Fibroblast of the aortic adventitia (primary cell): ENCODE measurements around the gene MYOZ1. TPM values are rescaled to one million over a fixed set of nuclear protein-coding genes. Genes with fewer than 3 reads are reported as not detected.

ENCODE experiments used
- DNase-seq: peaks from one replicate; pipeline ENCODE4 v3.0.0-alpha.2; 2010; ENCODE audit warnings: low read depth
- H3K4me3 ChIP-seq: 2 replicates; pipeline ENCODE4 v1.5.1; 2011; ENCODE audit warnings: low read depth, mild to moderate bottlenecking, control low read depth, low read length, moderate library complexity
- total RNA-seq: library from RNA; depleted of rRNA; stranded (reverse); fragments of >200 nt; gene quantifications from 2 replicates; pipeline ENCODE4 v1.2.3, GENCODE V29; 2012; ENCODE audit warnings: low replicate concordance
- TF ChIP-seq, protein P1 (sequence below): IDR thresholded peaks from 2 replicates; pipeline ENCODE4 v1.5.1; 2011; ENCODE audit warnings: mild to moderate bottlenecking, low read length, control low read depth, inconsistent platforms; ENCODE audit not compliant: insufficient read depth

Gene MYOZ1
- total RNA-seq, 1 donor: not detected

DNA sequence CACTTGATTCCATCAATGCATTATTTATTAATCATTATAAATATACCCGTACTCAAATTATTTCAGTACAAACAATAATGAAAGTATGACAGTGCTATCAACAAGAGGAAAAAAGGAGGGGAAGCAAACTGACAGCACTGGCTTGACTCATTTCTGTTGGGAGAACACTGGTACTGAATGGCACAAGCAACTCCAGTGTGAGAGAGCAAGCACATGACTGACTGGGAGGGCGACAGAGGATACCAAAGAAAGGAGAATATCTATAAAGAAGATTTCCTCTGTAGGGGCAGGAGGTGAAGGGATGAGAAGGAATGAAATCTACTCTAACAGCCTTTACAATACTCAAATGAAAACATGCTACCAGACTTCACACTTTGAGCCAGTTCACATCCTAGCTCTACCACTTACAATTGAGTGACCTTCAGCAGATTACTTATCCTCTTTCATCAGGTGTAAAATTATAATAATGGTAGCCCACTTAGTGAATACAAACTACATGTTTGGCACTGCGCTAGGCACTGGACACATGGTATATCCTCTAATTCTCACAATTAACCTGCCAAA is 51.6 kb downstream of the MYOZ1 start:
- TF ChIP-seq, protein P1, sequence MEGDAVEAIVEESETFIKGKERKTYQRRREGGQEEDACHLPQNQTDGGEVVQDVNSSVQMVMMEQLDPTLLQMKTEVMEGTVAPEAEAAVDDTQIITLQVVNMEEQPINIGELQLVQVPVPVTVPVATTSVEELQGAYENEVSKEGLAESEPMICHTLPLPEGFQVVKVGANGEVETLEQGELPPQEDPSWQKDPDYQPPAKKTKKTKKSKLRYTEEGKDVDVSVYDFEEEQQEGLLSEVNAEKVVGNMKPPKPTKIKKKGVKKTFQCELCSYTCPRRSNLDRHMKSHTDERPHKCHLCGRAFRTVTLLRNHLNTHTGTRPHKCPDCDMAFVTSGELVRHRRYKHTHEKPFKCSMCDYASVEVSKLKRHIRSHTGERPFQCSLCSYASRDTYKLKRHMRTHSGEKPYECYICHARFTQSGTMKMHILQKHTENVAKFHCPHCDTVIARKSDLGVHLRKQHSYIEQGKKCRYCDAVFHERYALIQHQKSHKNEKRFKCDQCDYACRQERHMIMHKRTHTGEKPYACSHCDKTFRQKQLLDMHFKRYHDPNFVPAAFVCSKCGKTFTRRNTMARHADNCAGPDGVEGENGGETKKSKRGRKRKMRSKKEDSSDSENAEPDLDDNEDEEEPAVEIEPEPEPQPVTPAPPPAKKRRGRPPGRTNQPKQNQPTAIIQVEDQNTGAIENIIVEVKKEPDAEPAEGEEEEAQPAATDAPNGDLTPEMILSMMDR: no peak
- no peak overlapping the region for H3K4me3 ChIP-seq
- DNase-seq: no peak

DNA sequence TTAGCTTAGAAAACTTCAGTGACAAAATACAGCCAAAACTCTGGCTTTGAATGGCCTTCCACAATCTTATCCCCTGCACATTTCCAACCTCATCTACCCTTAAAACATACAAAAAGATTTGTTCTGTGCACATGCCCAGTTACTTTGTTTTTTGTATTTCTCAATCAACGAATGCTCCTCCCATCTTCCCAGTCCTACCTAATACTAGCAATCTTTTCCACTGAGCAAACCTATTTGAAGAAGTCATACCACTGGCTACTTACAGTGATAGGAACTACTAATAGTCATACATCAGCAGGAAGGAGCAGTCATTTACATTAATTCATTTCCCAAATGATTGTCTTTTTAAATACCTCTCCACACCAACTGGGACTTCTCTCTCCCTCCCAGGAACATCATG is 52.6 kb downstream of the MYOZ1 start:
- H3K4me3 ChIP-seq: no peak overlapping the region
- TF ChIP-seq, protein P1: no peak
- DNase-seq: peak; percentile 62

DNA sequence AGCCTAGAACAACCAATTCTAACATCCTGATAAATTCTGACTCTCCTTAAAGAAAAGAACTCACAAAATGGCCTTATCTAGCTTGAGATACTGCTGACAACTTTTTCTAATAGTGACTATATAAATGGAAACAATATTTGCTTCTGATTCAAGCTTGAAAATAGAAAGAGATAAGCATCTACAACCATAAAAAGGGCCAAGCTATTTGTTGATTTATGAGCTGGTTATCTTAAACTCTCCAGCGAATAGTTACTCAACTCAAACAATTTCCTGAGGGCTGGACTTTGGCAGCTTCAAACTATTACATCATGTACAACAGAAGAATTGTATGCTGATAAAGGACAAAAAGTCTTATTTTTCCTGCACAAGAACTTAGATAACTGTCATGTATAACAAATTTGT is 54.7 kb downstream of the MYOZ1 start:
- H3K4me3 ChIP-seq: no peak overlapping the region
- DNase-seq: peak; percentile 96
- TF ChIP-seq, protein P1: no peak

DNA sequence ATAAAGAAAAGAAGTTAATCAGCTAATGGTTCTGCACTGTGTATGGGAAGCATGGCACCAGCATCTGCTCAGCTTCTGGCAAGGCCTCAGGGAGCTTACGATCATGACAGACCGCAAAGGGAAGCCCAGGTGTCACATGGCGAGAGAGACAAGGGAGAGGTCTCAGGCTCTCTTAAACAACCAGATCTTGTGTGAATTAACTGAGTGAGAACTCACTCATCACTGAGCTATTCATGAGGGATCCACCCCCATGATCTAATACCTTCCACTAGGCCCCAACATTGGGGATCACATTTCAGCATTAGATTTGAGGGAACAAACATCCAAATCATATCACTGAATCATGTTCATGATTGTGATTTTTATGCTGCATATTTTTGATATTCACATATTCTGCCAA is 55.9 kb downstream of the MYOZ1 start:
- no peak overlapping the region for H3K4me3 ChIP-seq
- no peak for DNase-seq
- TF ChIP-seq, protein P1: no peak

DNA sequence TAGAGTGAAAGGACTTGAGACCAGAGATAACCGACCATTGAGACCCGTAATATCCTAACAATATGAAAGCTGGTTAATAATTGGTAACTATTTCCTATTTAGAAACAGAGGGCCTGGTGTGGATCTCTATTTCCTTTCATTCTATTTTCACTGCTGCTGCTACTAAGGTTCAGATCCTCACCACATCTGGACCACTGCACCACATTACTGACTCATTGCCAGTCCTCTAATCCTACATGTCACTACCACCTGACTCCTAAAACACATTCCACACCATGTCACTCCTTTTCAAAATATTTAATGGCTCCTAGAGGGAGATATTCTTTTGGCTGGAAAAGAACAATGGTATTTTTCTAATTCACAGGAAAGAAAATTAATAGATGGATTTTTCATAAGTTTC is 56.5 kb downstream of the MYOZ1 start:
- TF ChIP-seq, protein P1: no peak
- no peak for DNase-seq
- H3K4me3 ChIP-seq: no peak overlapping the region

DNA sequence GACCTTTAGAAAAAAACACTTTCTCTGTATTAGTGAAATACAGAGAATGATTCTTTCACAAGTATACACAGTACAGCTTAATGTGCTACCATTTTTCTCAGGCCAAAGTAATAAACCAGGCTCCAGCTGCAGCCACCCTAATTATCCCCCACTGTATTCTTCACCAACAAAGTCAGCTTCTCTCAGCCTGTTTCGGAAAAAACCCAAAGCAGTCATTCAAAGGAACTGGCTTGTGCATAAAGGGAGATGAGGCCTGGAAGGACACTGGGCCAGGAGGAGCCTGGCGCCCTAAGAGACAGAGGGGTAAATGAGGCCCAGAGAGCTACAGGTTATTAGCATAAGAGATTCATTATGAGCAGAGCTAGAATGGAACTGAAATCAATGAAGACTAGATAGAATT is 59.4 kb downstream of the MYOZ1 start:
- H3K4me3 ChIP-seq: no peak overlapping the region
- no peak for DNase-seq
- TF ChIP-seq, protein P1: no peak

Other genes starting within 250 kb of the MYOZ1 start
- gene ANXA7, start 227.4 kb downstream of the MYOZ1 start, total RNA-seq: 47.5 and 158 TPM in 2 replicates
- 2.5 and 3.8 TPM in 2 replicates for gene MSS51, start 207.9 kb downstream of the MYOZ1 start, total RNA-seq
- 45.5 and 49.2 TPM in 2 replicates for gene PPP3CB, start 145.4 kb downstream of the MYOZ1 start, total RNA-seq
- 10.4 and 14.8 TPM in 2 replicates for gene USP54, start 50.1 kb downstream of the MYOZ1 start, total RNA-seq
- gene SYNPO2L, start 14.6 kb upstream of the MYOZ1 start, total RNA-seq: not detected in 2 replicates
- gene AGAP5, start 56.6 kb upstream of the MYOZ1 start, total RNA-seq: 2.9 and 4.3 TPM in 2 replicates
- 21.9 and 45.2 TPM in 2 replicates for gene SEC24C, start 102.9 kb upstream of the MYOZ1 start, total RNA-seq
- 12.9 and 20.9 TPM in 2 replicates for gene CHCHD1, start 140.6 kb upstream of the MYOZ1 start, total RNA-seq
- gene ZSWIM8, start 144.1 kb upstream of the MYOZ1 start, total RNA-seq: 38.8 and 48.9 TPM in 2 replicates
- gene NDST2, start 170.1 kb upstream of the MYOZ1 start, total RNA-seq: 14.7 and 19.5 TPM in 2 replicates
- gene CAMK2G, start 233.1 kb upstream of the MYOZ1 start, total RNA-seq: 25.8 and 31.2 TPM in 2 replicates